GM19455 (cell line): ENCODE results near the gene TMEM59L.
A peak's percentile ranks its signal among the peaks of the same experiment; 100 is the strongest.

Experiments used
- ATAC-seq: cut with Tn5 transposase; IDR thresholded peaks from one replicate; pipeline ENCODE4 v1.9.1; 2021; ENCODE audit not compliant: unreplicated experiment

Gene TMEM59L

DNA sequence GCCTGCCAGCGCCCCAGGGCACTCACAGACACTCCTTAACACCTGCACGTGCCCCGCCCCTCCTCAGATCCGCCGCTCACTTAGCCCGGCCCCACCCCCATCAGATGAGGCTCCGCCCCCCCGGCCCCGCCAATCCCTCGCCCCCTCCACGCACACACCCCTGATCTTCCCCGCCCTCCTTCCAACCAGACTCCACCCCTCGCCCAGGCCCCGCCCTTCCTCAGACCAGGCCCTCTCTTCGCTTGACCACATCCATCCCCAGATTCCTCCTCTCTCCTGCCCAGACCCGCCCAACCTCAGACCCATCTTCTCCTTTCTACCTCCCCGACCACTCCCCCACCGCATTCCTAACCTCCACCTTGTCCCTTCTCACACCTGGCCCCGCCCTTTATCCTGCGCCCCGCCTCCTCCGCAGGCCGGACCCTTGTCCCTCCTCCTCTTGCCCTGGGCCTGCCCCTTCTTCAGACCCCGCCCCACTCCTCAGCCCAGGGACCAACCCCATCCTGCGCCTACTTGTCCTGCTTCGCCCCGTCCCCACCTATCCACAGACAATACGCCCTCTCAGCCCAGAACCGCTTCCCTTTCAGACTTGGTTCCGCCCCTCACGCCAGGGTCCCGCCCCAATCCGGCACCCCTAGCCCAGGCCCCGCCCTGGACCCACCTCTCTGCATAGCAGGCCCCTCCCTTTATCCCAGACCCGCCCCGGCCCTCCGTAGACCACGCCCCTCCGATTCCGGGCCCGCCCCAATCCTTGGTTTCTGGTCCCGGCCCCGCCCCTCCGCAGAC is 23.7 kb downstream of the TMEM59L start:
- ATAC-seq: peak; percentile 79

DNA sequence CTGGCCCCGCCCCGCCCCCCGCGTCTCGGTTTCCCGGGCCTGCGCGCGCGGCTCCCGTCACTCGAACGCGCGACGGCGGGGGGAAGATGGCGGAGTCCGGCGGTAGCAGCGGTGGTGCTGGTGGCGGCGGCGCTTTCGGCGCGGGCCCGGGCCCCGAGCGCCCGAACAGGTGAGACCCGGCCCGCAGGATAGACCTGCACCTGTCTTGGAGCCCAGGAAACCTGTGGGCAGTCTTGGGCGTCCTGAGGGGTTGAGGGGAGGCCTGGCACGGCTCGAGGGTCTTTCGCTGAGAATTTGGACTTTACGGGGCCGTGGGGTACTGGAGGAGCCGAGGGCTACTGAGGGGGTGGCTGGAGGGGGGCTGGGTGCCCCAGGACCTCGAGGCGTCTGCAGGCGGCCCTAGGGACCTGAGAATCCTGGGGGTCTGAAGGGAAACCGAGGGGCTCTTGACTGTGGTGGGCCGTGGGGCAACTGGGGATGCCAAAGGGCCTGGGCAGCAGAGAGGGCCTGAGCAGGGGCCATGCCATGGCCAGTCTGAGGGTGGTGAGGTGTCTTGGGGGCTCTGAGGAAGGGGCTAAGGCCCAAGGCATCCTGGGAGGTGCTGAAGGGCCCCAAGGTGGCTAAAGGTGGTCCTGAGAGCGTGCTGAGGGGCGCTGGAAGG is 24.4 kb downstream of the TMEM59L start, which contains the start of gene KLHL26:
Gene KLHL26 (plus strand): TSS at position 60 of the 661 bp plus-strand sequence. CDS start 27 bp downstream, at position 87.
- no peak for ATAC-seq

DNA sequence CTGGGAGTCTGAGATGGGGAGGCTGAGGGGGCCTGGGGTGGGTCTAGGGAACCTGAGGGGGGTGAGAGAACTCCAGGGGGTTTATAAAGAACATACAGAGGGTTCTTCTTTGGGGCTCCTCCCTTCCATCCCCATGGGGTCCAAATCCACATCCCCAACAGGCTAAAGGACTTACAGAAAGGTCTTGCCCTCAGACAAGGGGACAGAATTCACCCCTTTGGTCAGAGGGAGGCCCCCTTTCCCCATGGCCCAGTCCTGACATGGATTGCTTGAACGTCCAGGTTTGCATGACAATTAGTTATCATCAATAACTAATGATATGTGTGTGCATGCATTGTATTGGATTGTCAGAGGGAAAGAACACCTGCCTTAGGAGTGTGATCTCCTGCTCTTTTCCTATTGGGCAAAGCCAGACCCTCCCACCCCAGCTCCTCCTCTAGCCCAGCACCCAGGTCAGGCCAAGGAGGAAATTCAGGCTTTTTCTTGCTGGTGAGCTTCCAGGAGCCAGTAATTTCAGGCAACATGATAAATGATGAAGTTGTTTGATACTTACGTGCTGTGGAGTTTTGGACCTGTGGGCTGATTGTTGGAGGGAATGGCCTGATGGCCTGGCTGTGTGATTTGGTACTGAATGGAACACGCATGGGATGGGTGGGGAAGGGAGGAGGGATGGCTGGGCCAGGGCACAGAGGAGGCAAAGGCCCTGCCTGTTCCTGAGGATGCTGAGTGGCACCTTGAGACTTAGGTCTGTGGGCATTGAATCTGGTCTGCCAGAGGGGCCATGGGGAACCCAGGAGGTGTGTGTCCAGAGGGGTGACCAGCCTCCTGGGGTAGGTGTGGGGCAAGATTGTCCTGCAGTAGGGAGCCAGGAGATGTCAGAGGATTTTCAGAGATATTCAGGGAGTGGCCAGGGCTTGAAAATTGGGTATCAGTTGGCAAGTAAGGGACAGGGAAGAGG is 25.3 kb downstream of the TMEM59L start:
- ATAC-seq: no peak

DNA sequence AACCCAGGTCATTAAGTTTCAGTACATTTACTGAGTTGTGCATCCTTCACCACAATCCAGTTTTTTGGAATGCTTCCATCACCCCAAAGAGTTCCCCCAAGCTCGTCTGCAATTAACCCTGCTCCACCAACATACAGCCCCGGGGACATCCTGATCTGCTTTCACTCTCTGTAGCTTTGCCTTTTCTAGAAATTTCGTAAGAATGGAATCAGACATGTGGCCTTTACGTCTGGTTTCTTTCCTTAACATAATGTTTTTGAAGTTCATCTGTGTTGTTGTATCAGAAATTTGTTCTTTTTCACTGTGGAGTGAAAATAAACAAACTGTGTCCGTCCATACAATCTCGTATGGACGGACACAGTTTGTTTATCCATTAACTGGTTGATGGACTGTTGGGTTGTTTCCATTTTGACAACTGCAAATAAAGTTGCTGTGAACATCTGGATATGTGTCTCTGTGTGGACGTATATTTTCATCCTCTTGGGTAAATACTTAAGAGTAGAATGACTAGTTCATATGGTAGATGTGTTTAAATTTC is 27.1 kb downstream of the TMEM59L start:
- ATAC-seq: no peak

DNA sequence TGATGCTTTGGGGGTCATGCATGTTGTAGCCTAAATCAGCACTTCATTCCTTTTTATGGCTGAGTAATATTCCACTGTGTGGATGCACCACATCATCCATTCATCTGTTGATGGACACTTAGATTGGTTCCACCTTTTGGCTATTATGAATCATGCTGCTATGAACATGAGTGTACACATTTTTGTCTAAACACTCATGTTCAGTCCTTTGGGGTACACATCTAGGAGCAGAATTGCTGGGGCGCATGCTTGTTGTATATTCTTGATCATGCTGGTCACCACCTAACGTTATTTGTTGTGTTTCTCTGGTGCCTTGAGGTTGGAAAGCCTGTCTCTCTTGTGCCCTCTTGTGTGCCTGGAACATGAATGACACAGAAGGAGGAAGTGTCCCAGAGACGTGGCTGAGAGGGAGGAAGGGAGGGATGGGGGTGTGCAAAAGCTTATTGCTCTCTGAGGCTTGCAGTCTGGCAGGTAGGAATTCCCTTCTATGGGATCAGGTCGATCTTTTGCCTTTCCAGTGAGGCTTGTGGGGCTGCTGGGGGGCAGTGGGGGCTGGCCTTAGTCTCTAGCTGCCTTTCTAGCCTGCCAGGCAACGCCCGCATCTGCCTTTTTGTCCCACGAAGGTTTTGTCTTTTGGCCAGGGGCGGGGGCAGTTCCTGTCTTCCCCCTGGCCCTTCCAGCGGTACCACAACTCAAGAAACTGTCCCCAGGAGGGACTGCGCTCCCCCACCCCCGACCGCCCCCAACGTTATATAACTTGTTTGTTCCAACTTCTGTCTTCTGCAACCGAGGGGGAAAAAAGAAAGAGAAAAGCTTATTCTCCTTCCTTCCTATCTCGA is 31.7 kb downstream of the TMEM59L start:
- ATAC-seq: no peak

DNA sequence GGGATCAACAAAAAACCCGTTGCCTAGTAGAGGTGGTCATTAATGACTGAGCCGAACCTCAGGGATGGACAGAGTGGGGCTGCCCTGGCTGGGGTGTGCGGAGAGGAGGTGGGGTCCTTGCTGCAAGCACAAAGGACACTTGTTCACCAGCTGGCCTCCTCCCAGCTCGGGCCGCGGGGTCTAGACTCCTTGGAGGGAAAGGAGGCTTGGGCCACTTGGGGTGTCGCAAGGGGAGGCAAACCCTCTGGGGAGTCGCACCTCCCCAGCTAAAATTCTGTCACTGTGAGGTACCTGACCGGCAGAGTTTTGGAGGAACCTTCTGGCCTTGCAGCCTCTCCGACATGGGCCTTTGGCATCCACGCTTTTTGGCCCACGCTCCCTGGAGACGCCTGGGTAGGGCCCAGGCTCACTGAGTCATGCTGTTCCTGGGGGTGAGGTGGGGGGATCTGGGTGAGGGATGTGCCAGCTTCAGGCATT is 32.4 kb downstream of the TMEM59L start:
- ATAC-seq: no peak

DNA sequence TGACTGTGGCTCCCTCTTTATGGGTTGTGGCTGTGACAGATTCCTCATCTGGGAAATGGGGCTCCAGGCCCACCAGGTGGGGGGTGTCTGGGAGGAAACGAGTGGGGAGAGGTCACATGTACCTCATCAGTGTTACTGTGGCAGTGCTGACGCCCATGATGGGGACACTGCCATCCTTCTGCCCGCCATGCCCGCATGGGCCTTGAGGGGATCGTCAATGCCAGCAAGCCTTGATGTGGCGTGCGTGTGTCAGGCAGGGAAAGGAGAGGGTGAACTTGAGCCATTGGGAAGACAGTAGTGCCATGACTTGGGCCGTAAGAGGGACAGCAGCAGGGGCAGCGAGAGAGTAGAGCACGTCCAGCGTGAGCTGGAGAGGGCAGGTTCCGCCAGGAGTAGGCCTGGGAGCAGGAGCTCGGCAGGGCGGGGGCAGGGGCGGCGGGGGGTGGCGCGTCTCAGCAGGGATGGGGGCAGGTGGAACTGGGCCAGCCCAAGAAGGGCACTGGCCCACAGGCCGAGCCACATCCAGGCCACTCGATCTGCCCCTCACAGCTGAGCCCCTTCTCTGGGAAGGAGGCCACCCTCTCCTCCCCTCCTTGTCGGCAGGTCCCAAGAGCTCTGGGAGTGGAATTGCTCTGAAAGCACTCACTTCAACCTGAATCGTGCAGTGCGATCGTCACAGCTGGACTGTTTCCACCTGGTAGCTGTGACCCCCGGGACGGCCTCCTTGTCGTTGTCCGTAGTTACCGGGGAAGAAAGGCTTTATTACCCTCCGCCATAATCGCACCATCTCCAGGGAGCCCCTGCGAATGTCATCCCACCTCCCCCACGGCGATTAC is 34.1 kb downstream of the TMEM59L start:
- no peak for ATAC-seq

DNA sequence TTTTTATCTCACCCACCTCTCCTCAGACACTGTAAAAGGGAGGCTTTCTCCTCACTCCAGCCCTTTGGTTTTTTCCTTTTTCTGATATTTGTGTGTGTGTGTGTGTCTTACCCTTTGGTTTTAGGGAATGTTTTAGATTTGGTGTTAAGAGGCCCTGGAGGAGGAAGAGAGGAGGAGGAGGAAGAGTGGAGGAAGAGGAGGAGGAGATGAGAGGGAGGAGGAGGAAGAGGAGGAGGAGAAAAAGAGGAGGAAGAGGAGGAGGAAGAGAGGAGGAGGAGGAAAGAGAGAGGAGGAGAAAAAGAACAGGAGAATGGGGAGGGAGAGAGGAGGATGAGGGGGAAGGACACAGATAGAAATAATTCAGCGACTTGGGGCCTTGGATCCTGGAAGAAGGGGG is 34.7 kb downstream of the TMEM59L start:
- no peak for ATAC-seq

DNA sequence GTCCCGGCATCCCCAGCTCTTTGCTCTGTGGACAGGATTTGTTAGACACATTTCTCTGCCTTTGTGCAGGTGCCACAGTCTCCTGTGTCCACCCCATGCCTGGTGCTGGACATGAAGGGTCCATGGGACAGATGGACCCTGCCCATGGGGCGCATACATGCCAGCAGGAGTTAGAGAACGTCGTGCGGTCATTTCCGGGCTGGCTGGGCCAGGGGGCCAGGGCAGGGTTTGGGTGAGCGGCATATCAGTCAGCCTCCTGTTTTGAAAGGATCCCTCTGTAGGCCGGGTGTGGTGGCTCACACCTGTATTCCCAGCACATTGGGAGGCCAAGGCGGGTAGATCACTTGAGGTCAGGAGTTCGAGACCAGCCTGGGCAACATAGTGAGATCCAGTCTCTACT is 35.1 kb downstream of the TMEM59L start:
- no peak for ATAC-seq

DNA sequence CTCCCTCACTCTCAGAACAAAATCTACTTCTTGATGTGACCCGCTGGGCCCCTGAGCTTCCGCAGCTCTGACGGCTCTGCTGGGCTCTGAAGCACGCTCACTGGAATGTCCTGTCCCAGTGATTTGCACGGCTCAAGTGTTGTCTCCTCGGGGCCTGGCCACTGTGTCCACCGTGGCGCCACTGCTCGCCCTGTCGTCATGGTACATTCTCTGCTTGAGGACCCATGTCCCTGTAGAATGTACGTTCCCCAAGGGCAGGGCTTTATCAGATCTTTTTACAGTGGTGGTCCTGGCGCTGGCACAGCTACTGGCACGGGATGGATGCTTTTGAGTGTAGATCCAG is 36.3 kb downstream of the TMEM59L start:
- ATAC-seq: no peak

DNA sequence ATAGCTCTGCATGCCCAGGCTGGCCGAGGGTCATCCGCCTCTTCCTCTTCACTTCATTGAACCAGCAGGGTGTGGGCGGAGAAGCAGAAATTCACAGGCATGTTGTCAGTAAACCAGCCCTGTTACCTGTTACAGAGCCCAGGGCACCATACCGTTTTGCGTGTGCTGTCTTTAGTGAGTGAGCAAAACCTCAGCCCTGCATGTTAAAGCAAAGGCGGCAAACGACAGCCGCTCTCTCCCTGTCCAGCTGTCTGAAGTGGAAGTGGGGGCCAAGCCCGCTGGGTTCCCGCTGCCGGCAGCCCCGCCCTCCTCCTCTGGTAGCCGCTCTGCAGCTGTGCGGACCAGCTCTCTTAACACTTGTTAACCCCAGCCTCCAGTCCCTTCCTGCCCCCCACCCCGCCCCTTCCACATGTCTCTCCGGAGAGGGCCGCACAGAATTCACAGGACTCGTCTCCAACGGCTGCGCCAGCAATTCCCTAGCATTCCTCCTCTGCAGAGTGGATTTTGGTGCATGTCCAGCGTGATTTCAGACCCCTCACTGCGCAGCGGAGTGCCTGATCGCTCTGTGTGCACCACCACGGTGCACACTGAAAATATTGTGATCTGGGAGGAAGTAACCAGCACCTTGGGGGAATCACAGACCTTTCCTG is 36.8 kb downstream of the TMEM59L start:
- ATAC-seq: no peak

DNA sequence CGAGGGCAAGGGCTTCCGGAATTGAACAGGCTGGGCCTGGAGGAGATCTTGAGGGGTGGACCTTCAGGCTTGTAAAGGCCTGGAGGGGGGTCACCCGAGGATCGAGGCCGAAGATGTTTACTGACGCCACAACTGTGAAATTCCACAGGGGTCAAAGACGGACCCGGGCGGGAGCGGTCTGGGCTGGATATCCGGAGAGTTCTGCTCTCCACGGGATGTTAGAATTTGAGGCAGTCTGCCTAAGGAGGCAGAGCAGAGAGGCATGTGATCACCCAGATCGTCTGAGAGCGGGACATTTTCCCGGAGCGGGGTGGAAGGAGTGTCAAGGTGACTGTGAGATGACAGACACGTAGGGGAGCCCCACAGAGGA is 37.3 kb downstream of the TMEM59L start:
- ATAC-seq: no peak

DNA sequence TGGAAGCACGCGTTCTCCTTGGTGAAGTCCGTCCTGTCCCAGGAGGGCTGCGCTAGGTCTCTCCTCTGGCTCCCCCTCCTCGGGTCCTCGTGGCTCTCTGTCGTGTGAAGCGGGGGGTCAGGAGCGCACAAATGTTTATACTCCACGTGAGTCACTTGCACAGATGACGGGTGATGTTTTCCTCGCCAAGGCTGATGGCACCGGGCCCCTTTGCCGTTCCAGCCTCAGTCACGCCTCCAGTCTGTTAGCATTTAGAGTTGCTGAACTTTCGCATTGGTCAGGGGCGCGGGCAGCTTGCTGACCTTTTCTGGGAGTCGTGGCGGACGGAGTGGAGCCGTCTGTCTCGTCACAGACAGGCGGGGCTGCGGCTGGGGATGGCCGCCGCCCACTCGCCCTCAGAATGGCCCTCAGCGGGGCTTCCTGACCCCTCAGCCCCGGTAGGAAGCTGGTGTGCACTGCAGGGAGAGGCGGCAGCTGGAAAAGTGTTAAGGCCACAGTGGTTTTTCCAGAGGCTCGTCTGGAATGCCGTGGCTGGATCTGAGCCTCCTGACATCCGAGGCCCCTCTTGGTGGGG is 37.9 kb downstream of the TMEM59L start:
- ATAC-seq: no peak

DNA sequence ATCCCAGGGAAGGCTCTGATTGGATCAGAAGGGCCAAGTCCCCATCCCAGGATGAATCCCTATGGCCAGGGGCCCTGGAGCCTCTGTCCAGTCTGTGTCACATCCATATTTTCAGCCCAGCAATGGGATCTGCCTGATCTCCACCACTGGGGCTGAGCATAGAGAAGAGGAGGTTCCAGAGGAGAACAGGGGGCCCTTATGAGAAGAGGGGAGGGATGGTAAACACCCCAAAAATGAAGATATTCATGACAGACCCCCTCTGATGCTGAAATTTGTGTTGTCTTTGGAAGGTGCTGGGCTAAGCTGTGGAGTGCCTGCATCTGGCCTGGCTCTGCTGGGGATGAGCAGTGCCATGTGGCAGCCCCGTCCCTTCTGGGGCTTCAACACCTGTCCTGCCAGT is 38.6 kb downstream of the TMEM59L start:
- ATAC-seq: no peak

DNA sequence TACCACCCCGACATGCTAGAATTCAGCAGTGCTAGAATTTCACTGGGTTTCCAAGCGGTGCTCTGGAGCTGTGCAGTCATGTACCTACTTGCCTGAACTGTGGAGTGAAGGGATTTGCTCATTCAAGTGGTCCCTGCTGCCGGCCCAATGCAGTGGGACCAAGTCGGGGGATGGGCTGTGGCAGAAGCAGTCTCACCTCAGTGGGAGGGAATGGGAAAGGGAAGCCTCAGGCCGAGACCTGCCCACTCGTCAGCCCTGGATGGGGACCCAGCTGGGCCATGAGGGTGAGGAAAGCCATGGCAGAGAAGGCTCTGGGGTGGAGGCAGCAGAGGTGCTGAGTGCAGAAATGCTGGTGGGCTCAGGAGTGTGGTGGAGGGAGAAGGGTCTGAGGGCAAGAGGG is 39.1 kb downstream of the TMEM59L start:
- ATAC-seq: no peak

DNA sequence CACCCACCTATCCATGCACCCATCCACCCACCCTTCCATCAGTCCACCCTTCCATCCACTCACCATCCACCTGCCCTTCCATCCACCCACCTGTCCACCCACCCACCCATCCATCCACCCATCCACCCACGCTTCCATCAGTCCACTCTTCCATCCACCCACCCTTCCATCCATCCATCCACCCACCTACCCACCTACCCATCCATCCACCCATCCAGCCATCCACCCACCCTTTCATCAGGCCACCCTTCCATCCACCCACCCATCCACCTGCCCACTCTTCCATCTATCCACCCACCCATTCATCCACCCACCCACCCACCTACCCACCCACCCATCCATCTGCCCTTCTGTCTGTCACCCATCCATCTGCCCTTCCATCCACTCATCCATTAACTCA is 41.2 kb downstream of the TMEM59L start:
- ATAC-seq: no peak

DNA sequence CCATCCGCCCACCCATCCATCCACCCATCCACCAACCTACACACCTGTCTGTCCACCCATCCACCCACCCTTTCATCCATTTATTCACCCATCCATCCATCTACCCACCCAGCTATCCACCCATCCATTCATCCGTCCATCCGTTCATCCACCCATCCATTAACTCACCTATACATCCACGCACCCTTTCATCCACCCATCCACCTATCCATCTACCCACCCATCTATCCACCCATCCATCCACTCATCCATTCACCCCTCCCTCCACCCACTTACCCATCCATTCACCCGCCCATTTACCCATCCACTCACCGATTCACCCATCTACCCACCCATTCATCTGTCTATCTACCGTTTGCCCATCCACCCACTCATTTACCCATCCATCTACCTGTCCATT is 41.8 kb downstream of the TMEM59L start:
- ATAC-seq: no peak

DNA sequence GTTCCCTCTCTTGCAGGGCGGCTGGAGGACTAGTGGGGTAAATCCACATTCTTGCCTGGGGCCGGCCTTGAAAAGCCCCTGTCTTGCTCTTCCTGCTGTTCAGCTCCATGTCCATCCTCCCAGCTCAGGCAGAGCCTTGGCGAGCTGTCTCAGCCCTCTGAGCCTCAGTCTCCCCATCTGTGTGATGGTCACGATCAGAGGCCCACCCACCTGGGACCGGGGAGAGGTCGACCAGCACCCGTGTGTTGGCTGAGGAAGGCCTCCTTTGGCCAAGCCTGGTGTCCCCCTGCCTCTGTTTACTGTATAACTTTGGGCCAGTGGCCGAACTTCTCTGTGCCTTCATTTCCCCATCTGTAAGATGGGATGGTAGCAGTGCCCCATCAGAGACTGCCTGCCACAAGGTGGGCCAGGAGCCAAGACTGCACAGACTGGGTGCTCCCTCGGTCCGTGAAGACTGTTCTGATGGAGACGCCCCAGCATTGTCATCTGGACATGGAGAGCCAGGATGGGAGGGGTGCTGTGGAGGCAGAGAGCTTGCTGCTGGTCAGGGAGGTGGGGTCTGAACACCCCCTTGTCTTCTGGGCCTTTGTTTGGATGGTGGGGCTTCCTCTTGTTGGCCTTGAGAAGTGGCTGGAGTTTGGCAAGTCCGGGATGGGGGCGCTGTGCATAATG is 42.6 kb downstream of the TMEM59L start:
- no peak for ATAC-seq
